HG02981 (cell line): ENCODE measurements around the gene DCUN1D1.
A peak's percentile ranks its signal among the peaks of the same experiment; 100 is the strongest.

ENCODE experiments used
- ATAC-seq: cut with Tn5 transposase; IDR thresholded peaks from one replicate; pipeline ENCODE4 v1.9.1; 2021; ENCODE audit warnings: mild to moderate bottlenecking, moderate library complexity; ENCODE audit not compliant: unreplicated experiment

DCUN1D1 gene

DNA sequence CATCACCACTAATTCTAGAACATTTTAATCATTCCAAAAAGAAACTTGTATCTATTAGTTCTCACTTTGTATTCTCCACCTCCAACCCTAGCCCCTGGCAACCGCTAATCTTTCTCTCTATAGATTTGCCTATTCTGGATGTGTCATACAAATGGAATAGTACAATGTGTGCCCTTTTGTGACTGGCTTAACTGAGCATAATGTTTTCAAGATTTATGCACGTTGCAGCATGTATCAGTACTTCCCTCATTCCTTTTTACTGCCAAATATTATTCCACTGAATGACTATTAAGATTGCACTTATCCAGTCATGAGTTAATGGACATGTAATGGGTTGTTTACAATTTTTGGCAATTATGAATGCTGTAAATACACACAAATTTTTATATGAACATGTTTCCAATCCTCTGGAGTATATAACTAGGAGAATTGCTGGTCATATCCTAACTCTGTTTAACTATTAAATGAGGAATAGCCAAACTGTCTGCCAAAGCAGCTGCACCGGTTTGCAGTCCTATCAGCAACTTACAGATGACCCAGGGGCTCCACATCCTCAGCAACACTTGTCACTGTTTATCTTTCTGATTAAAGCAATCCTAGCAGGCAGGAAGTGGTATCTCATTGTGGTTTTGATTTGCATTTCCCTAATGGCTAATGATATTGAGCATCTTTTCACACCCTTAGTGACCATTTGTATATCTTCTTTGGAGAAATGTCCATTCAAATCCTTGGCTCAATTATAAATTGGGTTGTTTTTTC, 42.9 kb downstream of the DCUN1D1 start:
- peak; percentile 97 for ATAC-seq

DNA sequence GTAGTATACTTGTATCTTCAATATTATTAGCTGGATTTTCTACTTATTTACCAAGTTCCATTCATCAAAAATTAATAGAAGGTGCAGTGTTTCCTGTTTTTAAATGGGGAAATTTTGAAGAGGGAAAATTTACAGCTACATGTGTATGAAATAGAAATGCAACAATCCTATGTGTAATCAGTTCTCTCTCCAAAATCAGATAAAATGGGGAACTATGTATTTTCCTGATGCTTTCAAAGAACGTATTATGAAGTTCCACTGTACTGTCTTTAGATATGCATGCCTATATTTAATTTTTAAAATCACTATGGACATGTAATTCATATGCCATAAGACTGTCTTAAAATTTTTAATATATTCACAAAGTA, 43.4 kb downstream of the DCUN1D1 start:
- no peak for ATAC-seq

DNA sequence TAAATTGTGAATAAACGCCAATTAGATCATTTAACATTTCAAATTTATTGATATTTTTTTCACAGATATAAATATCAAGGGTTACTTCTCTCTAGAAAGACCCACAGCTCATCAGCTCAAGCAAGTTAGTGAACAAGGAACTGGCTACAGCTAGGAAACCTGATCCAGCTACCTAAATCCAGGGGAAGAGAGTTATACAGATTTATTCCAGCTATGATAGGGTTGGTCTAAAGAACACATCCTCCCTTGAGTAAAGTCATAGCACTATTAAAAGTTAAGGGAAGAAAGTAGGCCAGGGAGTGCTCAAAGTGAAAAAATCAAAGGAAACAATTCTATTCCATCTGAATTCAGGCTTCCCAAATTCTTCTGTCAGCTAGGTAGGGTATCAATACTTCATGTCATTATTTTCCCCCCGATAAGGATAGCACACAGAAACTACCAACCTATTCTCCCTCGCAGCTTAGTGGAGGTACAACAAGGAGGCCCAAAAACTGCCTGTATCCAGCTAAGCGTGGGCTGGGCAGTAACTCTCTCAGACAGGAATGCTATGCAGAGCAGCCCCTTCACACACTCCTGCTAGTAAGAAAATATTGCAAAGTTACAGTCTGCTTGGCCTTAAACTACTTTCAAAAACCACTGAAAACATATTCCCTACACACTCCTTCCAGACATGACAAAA, 44.0 kb downstream of the DCUN1D1 start:
- no peak for ATAC-seq

DNA sequence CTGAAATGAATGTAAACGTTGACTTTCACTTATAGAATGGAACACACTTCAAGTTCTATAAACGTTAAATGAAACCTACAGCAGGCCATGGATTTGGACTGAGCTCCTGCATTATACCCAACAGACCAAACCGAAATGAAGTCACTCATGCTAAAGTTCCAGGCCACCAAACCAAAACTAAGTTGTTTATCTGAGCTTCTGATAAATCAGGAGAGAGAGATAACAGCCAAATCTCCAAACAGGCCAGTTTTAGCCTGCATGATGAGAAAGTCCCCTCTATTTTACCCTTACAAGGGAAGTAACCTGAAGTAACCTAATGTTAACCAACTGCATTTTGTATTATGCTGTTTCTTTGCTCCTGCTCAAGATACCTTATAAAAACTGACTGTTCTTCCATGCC, 44.5 kb downstream of the DCUN1D1 start:
- no peak for ATAC-seq

DNA sequence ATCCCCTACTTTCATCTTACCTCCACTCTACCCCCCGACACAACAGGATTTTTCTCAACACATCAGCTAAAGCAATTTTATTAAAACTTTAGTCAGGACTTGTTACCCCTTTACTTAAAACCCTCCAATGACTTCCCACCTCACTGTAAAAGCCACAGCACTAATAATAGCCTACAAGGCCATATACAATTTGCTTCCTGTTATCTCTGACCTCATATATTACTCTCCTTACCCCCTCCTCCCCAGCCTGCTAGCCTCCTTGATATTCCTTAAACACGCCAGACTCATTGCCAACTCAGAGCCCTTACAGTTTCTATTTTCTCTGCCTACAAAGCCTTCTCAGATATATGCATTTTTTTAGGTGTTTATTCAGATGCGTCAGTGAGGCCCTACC, 54.4 kb downstream of the DCUN1D1 start:
- peak; percentile 14 for ATAC-seq

DNA sequence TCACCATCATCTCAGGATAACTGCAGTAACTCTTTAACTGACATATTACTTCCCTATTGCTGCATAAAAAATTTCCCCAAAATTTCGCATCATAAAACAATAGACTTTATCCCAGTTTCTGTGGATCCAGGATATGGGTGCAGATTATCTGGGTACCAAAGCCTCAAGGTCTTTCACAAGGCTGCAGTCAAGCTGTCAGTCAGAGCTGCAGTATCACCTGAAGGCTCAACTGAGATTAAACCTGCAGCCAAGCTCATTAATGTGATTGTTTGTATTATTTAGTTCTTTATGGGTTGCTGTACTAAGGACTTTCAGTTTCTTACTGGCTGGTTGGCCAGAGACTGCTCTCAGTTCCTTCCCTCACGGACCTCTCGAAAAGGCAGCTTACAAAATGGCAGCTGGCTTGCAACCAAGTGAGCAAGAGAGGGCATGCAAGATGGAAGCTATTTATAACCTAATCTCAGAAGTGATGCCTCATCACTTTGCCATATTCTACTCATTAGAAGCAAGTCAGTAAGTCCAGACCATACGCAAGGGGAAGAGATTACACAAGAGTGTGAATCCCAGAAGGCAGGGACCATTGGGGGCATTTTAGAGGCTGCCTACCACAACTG, 54.9 kb downstream of the DCUN1D1 start:
- ATAC-seq, result peak; percentile 97

DNA sequence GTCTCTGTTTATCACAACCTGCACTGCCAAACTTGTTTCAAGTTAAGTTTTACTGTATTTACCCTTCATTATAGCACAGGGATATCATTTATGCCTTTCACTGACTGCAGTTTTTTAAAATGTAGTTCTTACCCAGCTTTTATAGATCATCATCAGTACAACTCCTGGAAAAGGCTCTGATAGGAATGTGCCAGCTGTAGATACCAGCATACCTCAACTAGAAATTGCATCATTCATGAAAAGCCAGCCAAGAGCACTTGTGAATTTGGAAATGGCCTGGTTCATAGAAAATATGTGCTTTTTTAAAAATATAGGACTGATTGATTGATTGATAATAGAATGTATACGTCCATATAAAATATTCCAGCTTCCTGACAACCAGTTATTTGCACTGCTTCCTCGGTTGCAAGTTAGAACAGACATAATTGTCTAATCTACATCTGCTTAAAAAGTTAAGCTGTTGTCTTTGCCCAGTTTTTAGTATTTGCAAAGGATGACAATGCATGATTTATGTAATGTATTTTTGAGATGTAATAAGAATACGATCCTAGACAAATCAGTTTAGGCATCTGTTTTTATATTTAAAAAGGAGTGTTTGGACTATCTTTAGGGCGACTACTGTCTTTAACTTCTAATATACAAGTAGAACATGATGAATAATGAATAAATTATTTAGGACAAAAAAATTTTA, 58.5 kb downstream of the DCUN1D1 start:
- ATAC-seq, result no peak

DNA sequence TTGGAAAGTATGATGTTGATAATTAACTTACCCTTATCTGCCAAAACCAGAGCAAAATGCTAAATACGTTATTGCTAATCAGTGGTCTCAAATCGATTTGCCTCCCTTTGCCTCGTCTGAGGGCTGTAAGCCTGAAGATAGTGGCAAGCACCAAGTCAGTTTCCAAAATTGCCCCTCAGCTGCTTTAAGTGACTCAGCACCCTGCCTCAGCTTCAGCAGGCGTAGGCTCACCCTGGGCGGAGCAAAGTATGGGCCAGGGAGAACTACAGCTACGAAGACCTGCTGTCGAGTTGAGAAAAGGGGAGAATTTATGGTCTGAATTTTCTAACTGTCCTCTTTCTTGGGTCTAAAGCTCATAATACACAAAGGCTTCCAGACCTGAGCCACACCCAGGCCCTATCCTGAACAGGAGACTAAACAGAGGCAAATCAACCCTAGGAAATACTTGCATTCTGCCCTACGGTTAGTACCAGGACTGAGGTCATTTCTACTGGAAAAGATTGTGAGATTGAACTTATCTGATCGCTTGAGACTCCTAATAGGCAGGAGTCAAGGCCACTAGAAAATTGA, 59.7 kb downstream of the DCUN1D1 start:
- no peak for ATAC-seq

DNA sequence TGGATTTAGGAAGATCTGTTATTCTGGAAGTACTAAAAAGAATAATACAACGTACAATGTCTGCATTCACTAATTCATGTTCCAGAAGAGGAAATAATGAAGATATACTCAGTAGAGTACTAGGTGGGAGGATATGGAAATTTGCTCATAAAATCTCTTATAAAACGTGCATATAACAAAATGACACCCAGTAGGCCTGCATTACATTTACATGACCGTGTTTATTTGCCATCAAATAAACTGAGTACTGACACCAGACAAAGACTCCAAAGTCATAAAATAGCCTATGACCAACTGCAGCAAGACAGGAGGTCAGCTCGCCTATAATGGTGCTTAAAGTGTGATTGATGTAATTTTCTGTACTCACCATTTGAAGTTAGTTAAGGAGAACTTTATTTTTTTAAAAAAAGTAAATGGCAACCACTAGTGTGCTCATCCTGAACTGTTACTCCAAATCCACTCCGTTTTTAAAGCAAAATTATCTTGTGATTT, 60.4 kb downstream of the DCUN1D1 start:
- ATAC-seq, result no peak

DNA sequence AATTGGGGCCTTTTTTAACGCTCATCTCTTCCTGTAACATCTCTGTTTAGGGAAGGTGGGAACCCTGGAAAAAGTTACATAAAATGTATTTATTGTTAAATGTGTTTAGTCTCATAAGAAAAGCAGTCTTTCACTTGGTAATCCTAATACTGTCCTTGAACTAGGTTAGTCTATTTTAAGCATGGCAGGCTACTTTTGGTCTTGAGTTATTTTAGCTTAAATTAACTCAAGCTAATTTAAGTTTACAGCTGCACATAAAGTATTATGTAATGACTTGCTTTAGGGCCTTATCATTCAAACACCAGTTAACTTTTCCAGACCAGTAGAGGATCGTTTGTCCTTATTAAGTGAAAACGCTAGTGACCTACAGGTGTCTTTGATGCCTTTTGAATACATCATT, 63.2 kb downstream of the DCUN1D1 start:
- ATAC-seq, result no peak

DNA sequence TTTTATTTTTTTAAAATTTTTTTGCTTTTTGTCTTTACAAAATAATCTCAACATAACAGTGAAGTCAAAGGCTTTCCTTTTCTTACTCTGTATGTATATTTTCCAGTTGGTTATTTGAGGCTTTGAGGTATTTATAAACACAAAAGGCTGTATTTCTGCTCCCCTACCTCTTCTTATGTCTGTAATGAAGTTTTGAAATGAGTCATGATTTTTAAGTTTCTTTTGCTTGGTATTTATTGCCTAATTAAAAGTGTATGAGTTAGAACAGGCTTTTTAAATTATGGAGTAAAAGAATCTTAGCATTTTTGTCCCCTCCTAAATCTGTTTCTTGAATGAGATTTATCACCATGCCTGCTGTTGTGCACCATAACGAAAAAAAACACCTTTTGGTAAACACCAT, 66.0 kb downstream of the DCUN1D1 start:
- peak; percentile 62 for ATAC-seq

DNA sequence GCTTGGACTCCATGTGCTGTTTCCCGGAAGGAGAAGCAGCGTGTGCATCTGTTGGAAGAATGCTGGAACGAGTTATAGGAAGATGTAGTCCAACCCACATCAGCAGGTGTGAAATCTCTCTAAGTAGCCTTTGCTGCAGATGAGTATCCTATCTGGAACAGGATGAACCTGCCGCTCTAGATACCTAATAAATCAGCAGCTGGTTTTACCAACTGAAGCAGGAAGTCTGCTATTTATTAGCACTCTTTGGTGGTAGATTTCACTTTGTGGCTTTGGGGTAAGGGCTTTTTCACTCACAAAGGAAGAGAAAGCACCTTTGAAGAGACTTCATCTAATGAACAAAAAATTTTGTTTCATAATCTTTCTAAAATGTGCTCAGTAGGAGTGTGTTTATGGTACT, 66.4 kb downstream of the DCUN1D1 start:
- ATAC-seq, result peak; percentile 87

DNA sequence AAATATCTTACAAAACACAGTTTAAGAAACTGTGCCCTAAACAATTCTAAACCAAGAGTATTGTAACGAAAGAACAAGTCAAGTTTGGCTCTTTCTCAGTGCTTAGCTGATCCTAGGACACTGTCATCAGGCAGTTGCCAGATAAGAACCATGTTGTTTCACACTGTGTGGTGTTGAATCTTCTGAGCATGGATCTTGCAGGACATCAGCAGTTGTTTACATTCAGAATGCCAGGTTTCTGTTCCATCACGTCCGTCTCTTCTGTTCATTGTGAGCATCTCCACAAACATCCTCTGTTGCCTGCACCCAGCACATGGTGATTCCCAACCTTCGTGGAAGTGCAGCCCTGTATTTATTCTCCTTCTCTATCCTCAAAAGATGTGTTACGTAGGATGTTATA, 67.9 kb downstream of the DCUN1D1 start:
- ATAC-seq, result no peak

DNA sequence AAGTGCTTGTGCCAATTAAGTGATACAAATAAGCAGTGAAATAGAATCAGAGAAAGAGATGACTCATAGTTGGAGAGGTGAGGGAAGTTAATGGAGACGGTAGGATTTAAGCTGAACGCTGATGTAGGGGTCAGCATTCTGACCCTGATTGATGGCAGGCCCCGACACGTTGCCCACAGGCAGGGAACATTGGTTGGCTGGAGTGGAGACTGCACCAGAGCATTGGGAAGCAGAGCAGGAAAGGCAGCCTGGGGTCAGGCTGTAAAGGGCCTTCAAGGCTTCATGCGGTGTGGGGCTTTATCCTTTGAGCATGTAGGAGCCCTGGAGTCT, 68.6 kb downstream of the DCUN1D1 start:
- ATAC-seq, result no peak

DNA sequence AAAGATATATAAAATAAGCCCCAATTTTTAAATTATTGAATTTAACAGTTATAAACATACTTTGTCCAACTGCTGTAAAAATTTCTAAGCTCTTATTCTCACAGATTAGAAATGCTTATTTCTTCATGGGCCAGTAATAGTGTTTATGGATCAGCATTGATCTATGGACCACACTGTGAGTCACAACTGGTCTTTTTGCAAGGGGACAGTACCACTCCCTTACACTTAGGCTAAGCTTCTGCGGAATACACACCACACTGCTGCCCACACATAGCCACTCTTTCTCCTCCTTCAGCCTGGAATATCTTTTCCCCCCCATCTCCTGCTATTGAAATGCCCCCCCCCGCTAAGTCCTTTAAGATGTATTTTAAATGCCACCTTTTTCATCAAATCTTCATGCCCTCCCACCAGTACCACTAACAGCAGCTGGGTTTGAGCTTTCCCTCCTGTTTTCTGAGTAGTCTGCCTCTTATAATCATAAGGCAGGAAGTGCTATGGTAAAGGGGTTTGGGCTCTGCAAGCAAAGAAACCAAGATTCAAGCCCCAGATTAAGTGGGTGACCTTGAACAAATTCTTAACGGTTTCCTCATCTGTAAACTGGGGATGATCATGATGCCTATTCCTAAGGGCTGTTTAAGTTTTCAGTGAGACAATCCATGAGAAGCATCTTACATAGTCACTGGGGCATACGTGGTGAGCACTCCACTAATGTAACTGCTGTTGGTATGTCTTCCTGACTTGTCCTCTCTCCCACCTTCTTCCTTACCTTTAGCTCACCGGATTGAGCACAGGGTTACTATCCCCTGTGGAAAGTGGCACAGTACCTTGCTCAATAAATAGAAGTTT, 69.2 kb downstream of the DCUN1D1 start:
- ATAC-seq, result no peak

DNA sequence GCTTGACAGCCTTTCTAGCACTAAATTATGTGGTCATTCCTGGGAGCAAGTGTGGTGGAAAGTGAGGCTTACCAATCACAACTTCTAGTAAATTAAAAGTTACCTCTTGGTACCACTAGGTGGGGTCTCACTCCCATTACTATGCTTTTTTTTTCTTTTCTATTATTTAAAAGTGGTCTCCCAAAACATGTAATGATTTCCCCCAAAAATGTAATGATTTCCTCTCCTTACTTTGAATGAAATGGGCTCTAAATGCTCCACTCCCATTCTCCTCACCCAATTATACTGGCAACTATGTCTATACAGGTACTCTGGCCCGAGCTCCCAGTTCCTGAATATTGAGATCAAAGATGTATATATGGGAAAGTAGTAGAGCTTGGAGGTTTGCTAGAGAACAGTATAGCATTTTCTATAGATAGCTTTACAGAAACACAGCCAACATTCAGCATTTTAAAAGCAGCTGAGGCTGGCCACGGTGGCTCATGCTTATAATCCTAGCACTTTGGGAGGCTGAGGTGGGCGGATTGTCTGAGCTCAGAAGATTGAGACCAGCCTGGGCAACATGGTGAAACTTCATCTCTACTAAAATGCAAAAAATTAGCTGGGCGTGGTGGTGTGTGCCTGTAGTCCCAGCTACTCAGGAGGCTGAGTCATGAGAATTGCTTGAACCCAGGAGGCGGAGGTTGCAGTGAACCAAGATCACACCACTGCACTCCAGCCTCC, 70.9 kb downstream of the DCUN1D1 start:
- no peak for ATAC-seq

DNA sequence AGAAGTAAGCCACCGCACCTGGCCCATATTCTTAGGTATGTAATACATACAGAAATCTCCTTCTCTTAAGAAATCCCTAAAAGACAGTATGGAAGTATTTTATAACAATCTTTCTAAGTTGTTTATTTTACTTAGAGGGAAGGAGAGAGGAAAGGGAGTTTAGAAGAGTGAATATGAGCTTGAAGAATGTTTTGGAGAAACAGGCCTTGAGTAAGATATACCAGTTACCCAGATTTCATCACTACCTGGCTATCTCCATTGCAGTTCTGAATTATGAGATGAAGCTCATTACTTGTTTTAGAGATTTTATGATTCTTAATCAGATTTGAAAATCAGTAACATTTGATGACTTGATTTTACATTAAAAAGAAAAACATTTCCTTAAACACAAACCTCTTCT, 71.9 kb downstream of the DCUN1D1 start:
- no peak for ATAC-seq

DNA sequence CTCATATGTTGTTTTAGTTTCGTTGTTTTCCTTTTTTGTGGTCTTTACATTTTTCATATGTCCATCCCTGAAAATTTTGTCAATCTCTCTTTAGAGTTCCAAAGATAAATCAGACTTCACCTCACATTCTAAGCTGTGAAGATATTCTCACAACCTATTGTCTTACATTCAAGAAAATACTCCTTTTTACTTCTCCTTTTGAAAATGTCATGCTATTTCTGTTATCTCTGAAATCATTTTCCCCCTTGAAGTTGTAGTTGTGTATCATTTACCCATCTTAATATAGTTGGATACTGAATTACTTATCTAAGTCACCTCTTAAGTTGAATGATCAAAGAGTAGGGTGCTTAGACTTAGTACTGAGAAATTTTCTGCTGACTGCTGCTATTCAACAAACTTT, 74.3 kb downstream of the DCUN1D1 start:
- no peak for ATAC-seq

DNA sequence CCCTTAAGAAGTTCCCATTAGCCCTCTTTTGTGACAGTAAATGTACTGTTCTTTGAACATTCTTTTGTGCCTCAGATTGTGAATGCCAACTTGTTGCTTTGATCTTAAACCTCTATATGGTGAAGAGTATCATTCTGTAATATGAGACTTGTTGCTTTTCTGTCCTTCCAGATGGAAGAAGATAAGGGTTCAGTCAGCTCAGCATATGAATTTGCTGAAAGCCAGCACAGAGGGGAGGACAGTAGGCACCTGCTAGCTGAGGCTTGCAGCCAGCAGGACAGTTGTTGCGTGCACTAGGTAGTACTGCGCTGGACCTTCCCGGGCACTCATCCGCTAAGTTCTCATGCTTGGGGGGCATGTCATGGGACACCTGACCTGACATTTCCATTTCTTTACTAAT, 74.7 kb downstream of the DCUN1D1 start:
- no peak for ATAC-seq

DNA sequence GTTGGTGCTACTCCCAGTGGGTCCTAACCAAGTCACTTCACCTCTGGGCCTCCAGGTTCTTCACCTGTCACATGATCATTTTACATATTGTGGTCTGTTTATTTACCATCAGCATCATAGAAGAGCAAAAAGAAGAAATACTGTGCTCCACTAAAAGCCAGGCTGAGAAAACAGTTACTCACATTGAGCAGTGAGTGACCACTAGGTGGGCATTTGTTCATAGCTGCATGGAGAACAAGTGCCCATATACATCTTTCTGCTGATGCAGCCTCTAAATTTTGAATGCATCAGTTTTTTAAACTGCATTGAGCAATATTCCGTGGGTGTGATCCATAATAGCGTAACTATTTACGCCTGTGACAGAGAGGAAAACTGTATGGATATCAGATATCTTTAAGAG, 76.2 kb downstream of the DCUN1D1 start:
- ATAC-seq, result no peak
